Esophagus muscularis mucosa (tissue), 4 donors: ENCODE results near the gene PLCL1. TPM values are rescaled to one million over a fixed set of nuclear protein-coding genes. Genes with fewer than 3 reads are reported as not detected.

ENCODE experiments used
- DNase-seq: peaks from one replicate; pipeline ENCODE4 v3.0.0-alpha.2; 2017; ENCODE audit errors: extremely low spot score
- H3K27ac ChIP-seq, 4 donors: fragments of 200-600 bp; sonication (generic); replicated peaks in 1 of 4; 1 replicate in 3 of 4; 2 replicates in 1 of 4; pipeline ENCODE4 v1.5.1; 2016 to 2019; ENCODE audit warnings: mild to moderate bottlenecking in 1 of 4
- H3K27me3 ChIP-seq, 4 donors: fragments of 200-600 bp; sonication (generic); one replicate each; pipeline versions ENCODE4 v1.5.1 to v1.6.0; 2016 to 2019
- H3K36me3 ChIP-seq, 4 donors: fragments of 200-600 bp; sonication (generic); one replicate each; pipeline ENCODE4 v1.5.1; 2016 to 2019
- H3K4me1 ChIP-seq, 4 donors: fragments of 200-600 bp; sonication (generic); one replicate each; pipeline ENCODE4 v1.5.1; 2016 to 2019
- H3K4me3 ChIP-seq, 4 donors: fragments of 200-600 bp; sonication (generic); 1 replicate in 2 of 4; 2 replicates in 2 of 4; pipeline ENCODE4 v1.5.1; 2016 to 2019; ENCODE audit warnings: mild to moderate bottlenecking in 4 of 4, moderate library complexity in 1 of 4
- H3K9me3 ChIP-seq, 4 donors: fragments of 200-600 bp; sonication (generic); 1 replicate in 3 of 4; 2 replicates in 1 of 4; pipeline ENCODE4 v1.5.1; 2016 to 2019
- EP300 ChIP-seq: sonication (generic); formaldehyde crosslinking; IDR thresholded peaks from one replicate; pipeline ENCODE4 v1.6.1; 2017; ENCODE audit warnings: antibody characterized with exemption
- POLR2A ChIP-seq: fragments of 450-650 bp; IDR thresholded peaks from one replicate; pipeline ENCODE4 v1.6.1; 2017; ENCODE audit warnings: antibody characterized with exemption, moderate library complexity, mild to moderate bottlenecking, low read depth
- POLR2AphosphoS5 ChIP-seq, 2 donors: sonication (generic); formaldehyde crosslinking; IDR thresholded peaks; one replicate each; pipeline ENCODE4 v1.6.1; 2017; ENCODE audit warnings: antibody characterized with exemption in 2 of 2
- WGBS: methylation state at CpG from one replicate; pipeline ENCODE4 v1.1.5; 2018; 5-methylcytosine and 5-hydroxymethylcytosine counted together
- intact Hi-C: fragments of 100-400 bp; cut with DNase I; formaldehyde crosslinking; loops from one replicate; pipeline ENCODE4 v1.15.1; 2023
- total RNA-seq, 4 donors: library from RNA; depleted of rRNA; stranded (reverse); fragments of >200 nt; gene quantifications; one replicate each; pipeline versions ENCODE4 v1.1.0 to v1.2.1, GENCODE V29; 2016
- TF ChIP-seq, protein P1 (sequence below), 3 experiments: fragments of 200-600 bp in 2 of 3; fragments of 450-650 bp in 1 of 3; sonication (generic) in 2 of 3; IDR thresholded peaks; one replicate each; pipeline ENCODE4 v1.5.1; 2017 to 2019; ENCODE audit warnings: antibody characterized with exemption in 3 of 3, mild to moderate bottlenecking in 2 of 3, moderate library complexity in 1 of 3

The PLCL1 gene
- total RNA-seq, 4 donors from 2014 or later = 67.3 to 86.2 (median 79.2) TPM

DNA sequence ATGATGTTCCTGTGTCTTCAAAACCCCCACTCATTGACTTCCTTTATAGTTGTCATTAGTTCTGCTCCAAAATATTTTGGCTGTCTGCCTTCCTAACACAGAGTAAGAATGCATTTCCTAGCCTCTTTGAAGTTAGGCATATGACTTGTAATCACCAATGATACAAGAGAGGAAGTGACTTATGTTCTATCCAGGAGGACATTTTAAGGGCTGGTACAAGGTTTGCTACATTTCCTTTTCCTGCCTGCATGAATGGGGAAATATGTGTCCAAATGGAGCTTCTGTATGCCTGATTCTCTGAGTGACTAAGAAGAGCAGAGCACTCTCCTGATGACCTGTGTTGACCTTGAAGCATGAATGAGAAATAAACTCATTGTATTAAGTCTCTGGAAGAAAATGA lies 115.1 kb downstream of the PLCL1 start:
- Histone ChIP-seq H3K27ac (no peak overlapping the region), H3K36me3 (no peaks in the 10 kb centered on the region), H3K4me3 (no peak overlapping the region), H3K27me3 (no peaks in the 10 kb centered on the region), H3K9me3 (no peaks in the 10 kb centered on the region), H3K4me1 (peaks cover 25 to 39% (median 33%) of the 10 kb centered on the region in 4 donors)
- no peak for DNase-seq
- intact Hi-C loops = no loop called here
- no peak for TF ChIP-seq EP300
- no peak for TF ChIP-seq POLR2A
- no peak for TF ChIP-seq POLR2AphosphoS5 (IDR thresholded peaks at IDR 0.05)
- TF ChIP-seq, protein P1, sequence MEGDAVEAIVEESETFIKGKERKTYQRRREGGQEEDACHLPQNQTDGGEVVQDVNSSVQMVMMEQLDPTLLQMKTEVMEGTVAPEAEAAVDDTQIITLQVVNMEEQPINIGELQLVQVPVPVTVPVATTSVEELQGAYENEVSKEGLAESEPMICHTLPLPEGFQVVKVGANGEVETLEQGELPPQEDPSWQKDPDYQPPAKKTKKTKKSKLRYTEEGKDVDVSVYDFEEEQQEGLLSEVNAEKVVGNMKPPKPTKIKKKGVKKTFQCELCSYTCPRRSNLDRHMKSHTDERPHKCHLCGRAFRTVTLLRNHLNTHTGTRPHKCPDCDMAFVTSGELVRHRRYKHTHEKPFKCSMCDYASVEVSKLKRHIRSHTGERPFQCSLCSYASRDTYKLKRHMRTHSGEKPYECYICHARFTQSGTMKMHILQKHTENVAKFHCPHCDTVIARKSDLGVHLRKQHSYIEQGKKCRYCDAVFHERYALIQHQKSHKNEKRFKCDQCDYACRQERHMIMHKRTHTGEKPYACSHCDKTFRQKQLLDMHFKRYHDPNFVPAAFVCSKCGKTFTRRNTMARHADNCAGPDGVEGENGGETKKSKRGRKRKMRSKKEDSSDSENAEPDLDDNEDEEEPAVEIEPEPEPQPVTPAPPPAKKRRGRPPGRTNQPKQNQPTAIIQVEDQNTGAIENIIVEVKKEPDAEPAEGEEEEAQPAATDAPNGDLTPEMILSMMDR (IDR thresholded peaks at IDR 0.05) = no peak

DNA sequence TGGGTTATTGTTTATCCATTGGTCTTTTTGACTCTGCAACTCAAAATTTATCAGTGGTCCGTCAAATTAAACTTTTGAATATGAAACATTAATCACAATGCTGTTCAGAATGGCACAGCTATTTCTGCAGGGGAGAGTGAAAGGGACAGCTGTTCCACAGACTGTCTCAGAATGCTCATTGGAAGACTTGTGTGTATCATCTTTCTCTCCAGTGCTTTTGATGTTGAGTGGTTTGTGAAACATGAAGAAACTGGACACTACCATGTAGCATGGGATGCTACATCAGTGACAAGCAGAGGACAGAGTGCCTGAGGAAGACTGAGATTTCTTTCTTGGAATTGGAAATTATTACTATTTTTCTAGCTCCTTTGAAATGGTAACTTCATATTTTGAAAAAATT lies 115.7 kb downstream of the PLCL1 start:
- DNase-seq = no peak
- intact Hi-C loops = no loop called here
- Histone ChIP-seq H3K27me3 (no peaks in the 10 kb centered on the region), H3K36me3 (no peaks in the 10 kb centered on the region), H3K4me1 (peaks cover 24 to 35% (median 32%) of the 10 kb centered on the region in 4 donors), H3K27ac (no peak overlapping the region), H3K4me3 (no peak overlapping the region), H3K9me3 (no peaks in the 10 kb centered on the region)
- TF ChIP-seq POLR2AphosphoS5 (IDR thresholded peaks at IDR 0.05) = no peak
- WGBS = 100% methylated on average over 1 of the region's 1 CpG

DNA sequence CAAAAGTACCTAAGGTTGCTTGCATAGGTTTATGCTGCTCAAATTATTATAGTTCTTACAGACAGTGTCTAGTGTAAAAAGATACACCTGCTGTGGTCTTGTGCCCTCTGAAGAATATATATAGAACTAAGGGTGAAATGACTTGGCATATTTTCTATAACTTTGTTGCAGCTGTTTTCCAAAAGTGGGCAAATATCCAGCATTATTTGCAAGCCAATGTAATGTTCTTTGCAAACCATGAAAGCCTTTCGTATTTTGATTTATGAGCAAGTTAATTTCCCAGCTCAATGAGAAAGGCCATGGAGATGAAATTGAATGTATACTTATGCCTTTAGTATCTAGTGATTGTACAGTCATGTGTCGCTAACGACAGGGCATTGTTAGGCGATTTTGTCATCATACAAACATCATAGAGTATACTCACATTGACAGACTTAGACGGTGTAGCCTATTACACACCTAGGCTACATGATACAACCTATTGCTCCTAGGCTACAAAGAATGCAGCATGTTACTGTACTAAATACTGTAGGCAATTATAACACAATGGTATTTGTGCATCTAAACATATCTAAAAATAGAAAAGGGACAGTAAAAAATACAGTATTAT lies 116.3 kb downstream of the PLCL1 start:
- Histone ChIP-seq H3K27me3 (no peaks in the 10 kb centered on the region), H3K36me3 (no peaks in the 10 kb centered on the region), H3K4me3 (no peak overlapping the region), H3K27ac (no peak overlapping the region), H3K4me1 (peaks cover 24 to 34% (median 32%) of the 10 kb centered on the region in 4 donors), H3K9me3 (no peaks in the 10 kb centered on the region)
- intact Hi-C loops = no loop called here
- no peak for DNase-seq
- 95% methylated on average over 5 of the region's 5 CpGs for WGBS
- TF ChIP-seq, protein P1 (IDR thresholded peaks at IDR 0.05) = no peak

DNA sequence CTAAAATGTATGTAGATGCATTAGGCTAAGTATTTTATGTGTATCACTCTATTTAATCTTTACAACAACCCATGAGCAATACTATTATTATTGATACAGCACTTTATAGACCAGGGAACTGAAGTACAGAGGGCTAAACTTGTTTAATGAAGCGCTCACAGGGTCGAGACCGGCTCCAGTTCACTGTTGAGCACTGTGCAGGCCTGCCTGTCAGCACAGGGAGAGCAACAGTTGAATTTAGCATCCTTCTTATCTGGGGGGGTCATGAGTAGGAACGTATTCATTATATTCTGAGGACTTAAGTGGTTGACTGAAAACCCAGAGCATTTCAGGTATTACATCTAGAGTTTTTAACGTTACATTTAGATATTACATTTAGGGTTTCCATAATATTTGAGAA lies 120.1 kb downstream of the PLCL1 start:
- TF ChIP-seq, protein P1 (IDR thresholded peaks at IDR 0.05) = no peak
- no peak for TF ChIP-seq POLR2AphosphoS5 (IDR thresholded peaks at IDR 0.05)
- TF ChIP-seq POLR2A = no peak
- TF ChIP-seq EP300 = no peak
- no peak for DNase-seq
- H3K9me3 ChIP-seq = no peaks in the 10 kb centered on the region
- H3K4me1 ChIP-seq = peaks cover 23 to 48% (median 38%) of the 10 kb centered on the region in 4 donors
- 76% methylated on average over 5 of the region's 5 CpGs for WGBS
- no peaks in the 10 kb centered on the region for H3K36me3 ChIP-seq
- H3K27me3 ChIP-seq = no peaks in the 10 kb centered on the region
- H3K27ac ChIP-seq = no peak overlapping the region
- no peak overlapping the region for H3K4me3 ChIP-seq
- intact Hi-C loops = no loop called here

DNA sequence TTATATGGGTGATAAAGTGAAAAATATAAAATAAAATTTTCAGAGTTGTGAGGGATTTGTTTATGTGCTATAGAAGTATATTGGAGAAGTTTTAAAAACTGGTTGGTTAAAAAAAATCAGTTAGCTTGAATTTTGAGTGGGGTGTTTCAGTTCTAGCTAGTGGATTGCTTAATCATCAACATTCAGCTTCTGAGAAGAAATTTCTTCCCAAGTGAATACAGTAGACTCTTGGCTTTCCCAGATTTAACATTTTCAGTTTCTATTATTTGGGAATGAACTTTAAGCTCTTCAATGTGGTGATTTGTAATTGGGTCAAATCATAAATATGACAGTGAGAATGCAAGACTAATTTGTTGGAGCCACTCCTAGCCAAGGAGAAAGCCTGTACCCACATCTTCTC lies 120.8 kb downstream of the PLCL1 start:
- peaks cover 16 to 46% (median 36%) of the 10 kb centered on the region in 4 donors for H3K4me1 ChIP-seq

More for the DNA sequence above, 120.8 kb downstream of the PLCL1 start:
- peak overlapping the region in 3 of 4 donors; percentile 2 to 46 (median 21) for H3K27ac ChIP-seq
- H3K27me3 ChIP-seq = no peaks in the 10 kb centered on the region
- TF ChIP-seq POLR2AphosphoS5 (IDR thresholded peaks at IDR 0.05) (no peak), POLR2A (no peak), EP300 (no peak)
- TF ChIP-seq, protein P1 (IDR thresholded peaks at IDR 0.05) = no peak
- no peak overlapping the region for H3K4me3 ChIP-seq
- intact Hi-C loops = no loop called here
- DNase-seq = no peak
- no peaks in the 10 kb centered on the region for H3K36me3 ChIP-seq
- no peaks in the 10 kb centered on the region for H3K9me3 ChIP-seq
